Measurements from ENCODE around the gene CKAP5. TPM values are rescaled to one million over a fixed set of nuclear protein-coding genes. Genes with fewer than 3 reads are reported as not detected.
"Not testable (repeated sequence)": the region's sequence is repeated elsewhere in the genome, so short reads cannot be mapped to it uniquely, and the experiment has no call there.

The CKAP5 gene
- total and polyA plus RNA-seq, 5 donors: 20.6 to 66.8 (median 63.7) TPM

DNA sequence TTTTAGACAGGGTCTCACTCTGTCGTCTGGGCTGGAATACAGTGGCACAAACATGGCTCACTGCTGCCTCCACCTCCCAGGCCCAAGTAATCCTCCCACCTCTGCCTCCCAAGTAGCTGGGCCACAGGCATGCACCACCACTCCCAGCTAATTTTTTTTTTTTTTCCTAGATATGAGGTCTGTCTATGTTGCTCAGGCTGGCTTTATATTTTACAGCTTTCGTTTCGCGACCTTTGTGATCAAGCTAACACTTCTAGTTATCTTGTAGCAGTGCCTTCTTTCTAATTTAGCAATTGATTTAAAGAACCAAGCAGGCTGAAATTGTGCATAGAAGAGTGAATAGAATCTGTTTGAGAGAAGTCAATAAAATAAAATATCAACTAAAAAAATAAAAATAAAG, 11.3 kb downstream of the CKAP5 start:
- intact Hi-C loops (cut with DNase I): no loop called here
- H3K27ac ChIP-seq (ENCODE audit: low read length): no peak overlapping the region
- H3K4me1 ChIP-seq (ENCODE audit: control insufficient read depth, insufficient read depth, low read length): no peaks in the 10 kb centered on the region
- ATAC-seq (no peak), DNase-seq (no peak)
- H3K27me3 ChIP-seq (ENCODE audit: control insufficient read depth, insufficient read depth): no peaks in the 10 kb centered on the region
- H3K4me3 ChIP-seq (ENCODE audit: low read length): no peak overlapping the region
- WGBS: 87% methylated on average over 4 of the region's 4 CpGs
- no peaks in the 10 kb centered on the region for H3K9me3 ChIP-seq (ENCODE audit: control insufficient read depth, low read length)

DNA sequence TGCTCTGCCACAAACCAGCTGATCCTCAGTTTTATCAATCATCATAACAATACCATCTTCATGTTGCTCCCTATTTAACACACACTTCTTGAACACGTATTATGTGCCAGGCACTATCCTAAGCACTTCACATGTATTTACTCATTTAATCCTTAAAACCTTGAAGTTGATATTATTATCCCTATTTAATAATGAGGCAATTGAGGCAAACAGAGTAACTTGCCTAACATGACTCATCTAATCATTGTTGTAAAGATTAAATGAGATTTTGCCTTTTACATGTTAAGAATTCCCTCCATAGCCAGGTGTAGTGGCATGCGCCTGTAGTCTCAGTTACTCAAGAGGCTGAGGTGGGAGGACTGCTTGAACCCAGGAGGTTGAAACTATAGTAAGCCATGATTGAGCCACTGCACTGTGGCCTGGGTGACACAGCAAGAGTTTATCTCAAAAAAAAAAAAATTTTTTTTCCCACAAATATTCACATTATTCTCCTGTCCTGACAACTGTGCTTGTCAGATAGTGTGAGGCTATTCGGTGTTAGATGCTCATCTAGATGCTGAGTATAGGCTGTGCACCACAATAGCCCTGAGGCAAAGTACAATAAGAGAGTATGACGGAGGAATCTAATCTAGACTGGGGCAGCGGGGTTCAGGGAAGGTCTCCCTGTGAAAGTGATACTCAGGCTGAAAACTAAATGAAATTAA, 13.4 kb downstream of the CKAP5 start:
- Histone ChIP-seq H3K4me1 (ENCODE audit: control insufficient read depth, insufficient read depth, low read length) (no peaks in the 10 kb centered on the region), H3K4me3 (ENCODE audit: low read length) (no peak overlapping the region), H3K9me3 (ENCODE audit: control insufficient read depth, low read length) (no peaks in the 10 kb centered on the region), H3K27me3 (ENCODE audit: control insufficient read depth, insufficient read depth) (no peaks in the 10 kb centered on the region), H3K27ac (ENCODE audit: low read length) (no peak overlapping the region)
- intact Hi-C loops (cut with DNase I): no loop called here
- DNase-seq (no peak), ATAC-seq (no peak)
- 87% methylated on average over 5 of the region's 5 CpGs for WGBS

DNA sequence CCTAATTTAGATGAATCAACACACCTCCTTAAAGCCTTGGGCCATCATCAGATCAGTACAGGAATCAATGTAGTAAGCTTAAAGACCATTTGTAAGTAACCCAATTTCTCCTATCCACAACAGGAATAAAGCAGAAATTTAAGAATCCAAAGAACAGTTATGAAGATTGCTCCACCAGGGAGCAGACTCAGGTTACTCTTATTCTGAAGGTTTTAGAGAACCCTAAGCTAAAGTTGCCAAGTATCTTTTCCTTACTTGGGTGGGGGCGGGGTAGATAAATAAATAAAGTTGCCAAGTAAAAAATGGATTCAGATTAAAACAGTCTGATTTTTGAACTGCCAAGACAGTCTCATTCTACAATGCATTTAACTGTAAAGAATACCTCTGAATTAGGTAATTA, 18.1 kb downstream of the CKAP5 start:
- DNase-seq: no peak
- Histone ChIP-seq H3K4me1 (ENCODE audit: control insufficient read depth, insufficient read depth, low read length) (no peaks in the 10 kb centered on the region), H3K27me3 (ENCODE audit: control insufficient read depth, insufficient read depth) (no peaks in the 10 kb centered on the region), H3K4me3 (ENCODE audit: low read length) (no peak overlapping the region), H3K9me3 (ENCODE audit: control insufficient read depth, low read length) (no peaks in the 10 kb centered on the region), H3K27ac (ENCODE audit: low read length) (no peak overlapping the region)
- intact Hi-C loops (cut with DNase I): no loop called here
- no peak for ATAC-seq
- 47% methylated on average over 1 of the region's 1 CpG for WGBS

DNA sequence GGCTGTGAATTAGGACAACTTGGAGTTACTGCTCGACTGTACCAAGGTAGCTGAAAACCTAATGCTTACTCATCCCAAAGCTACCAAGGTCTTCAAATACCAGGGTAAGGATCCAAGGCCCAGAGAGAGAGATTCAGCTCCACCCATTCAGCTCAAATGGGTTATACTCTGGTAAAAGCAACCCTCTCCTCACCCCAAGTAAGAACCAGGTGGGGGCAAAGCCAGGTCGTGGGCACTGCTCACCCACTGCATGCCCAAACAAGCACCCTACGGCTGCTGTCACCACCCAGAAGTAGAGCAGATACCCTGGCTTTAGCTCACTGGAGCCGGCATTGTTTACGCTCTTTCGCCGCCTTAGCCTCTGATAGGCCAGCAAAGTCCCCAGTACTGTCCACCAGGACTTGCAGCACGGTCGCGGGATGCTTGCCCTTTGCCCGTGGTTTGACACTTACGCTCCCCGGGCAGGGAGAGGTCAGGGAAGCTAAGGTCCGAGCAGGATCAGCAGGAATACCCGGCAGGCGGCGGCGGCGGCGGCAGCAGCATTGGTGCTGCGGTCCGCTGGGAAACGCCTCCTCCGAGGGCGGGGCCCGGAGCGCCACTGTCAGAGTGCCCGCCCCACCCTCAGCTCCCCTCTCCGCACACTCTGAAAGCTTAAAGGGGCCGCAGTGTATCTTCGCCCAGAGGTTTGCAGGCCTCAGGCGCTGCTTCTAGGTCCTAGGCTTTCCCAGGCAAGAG, 19.6 kb downstream of the CKAP5 start:
- peak overlapping the region; percentile 76 for H3K27ac ChIP-seq (ENCODE audit: low read length)
- no peaks in the 10 kb centered on the region for H3K4me1 ChIP-seq (ENCODE audit: control insufficient read depth, insufficient read depth, low read length)
- H3K27me3 ChIP-seq (ENCODE audit: control insufficient read depth, insufficient read depth): no peaks in the 10 kb centered on the region
- 1% methylated on average over 32 of the region's 32 CpGs for WGBS
- H3K4me3 ChIP-seq (ENCODE audit: low read length): peak overlapping the region; percentile 54
- DNase-seq (peak; percentile 87 to 95 (median 94)), ATAC-seq (peak; percentile 99 to 100)
- intact Hi-C loops (cut with DNase I): no loop called here
- H3K9me3 ChIP-seq (ENCODE audit: control insufficient read depth, low read length): no peaks in the 10 kb centered on the region

DNA sequence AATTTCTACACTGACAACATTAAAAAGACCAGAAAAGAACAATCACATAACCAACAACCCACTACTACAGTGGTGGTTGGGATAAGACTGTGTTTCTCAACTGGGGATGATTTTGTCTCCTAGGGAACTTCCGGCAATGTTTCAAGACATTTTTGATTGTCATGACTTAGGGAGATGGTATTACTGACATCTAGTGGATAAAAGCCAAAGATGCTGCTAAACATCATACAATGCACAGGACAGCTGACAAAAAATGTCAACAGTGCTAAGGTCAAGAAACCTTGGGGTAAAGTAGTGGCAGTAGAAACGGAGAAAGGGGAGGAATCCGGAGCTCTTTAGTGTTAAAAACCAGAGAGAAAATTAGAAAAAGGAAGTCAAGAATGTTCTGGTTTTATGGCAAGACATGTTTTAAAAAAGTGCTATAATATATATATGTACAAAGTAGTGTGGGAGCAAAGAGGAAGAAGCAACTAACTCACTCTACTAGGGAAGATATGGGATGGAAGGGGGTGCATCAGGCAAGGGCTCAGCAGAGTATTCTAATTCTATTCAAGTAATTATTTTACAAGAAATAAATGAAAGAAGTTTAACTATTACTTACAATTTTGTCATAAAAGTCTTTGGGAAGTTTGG, 37.2 kb downstream of the CKAP5 start:
- intact Hi-C loops (cut with DNase I): no loop called here
- ATAC-seq: no peak
- Histone ChIP-seq H3K9me3 (ENCODE audit: control insufficient read depth, low read length) (no peaks in the 10 kb centered on the region), H3K27me3 (ENCODE audit: control insufficient read depth, insufficient read depth) (no peaks in the 10 kb centered on the region), H3K27ac (ENCODE audit: low read length) (no peak overlapping the region), H3K4me1 (ENCODE audit: control insufficient read depth, insufficient read depth, low read length) (no peaks in the 10 kb centered on the region), H3K4me3 (ENCODE audit: low read length) (no peak overlapping the region)
- DNase-seq: no peak
- WGBS: 52% methylated on average over 3 of the region's 3 CpGs

DNA sequence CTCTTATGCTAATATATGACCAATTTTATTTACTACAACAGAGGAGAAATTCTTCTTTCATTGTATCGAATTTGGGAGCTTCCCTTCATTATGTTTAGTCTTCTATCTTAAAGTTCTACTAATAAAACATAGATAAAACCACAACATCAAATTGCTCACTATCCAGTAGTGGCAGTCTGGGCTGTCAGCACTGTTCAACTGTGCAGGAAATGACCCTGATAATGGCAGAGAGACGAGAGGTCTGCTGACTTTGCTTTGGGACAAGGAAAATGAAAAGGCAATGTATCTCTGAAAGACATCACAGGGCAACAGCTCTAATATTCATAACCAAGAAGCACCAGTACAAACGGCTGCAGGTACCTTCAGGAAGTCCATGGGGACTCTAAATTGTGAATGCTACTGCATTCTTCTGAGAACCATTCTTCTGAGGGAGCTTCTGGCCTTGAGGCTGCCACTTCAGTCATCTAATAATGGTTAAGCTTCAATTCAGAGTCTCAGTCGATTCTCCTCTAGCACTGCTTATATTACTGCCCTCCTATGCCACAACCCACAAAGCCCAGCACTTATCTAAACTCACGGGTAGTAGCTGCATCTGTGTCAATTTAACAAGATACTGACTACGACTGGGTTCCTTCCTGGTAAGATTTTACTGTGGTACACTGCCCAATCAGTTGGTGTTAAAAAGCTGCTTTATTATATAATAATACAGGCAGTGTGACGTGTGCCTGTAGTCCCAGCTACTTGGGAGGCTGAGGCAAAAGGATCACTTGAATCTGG, 44.2 kb downstream of the CKAP5 start:
- Histone ChIP-seq H3K27me3 (ENCODE audit: control insufficient read depth, insufficient read depth) (no peaks in the 10 kb centered on the region), H3K4me3 (ENCODE audit: low read length) (no peak overlapping the region), H3K4me1 (ENCODE audit: control insufficient read depth, insufficient read depth, low read length) (peaks cover 2% of the 10 kb centered on the region), H3K9me3 (ENCODE audit: control insufficient read depth, low read length) (no peaks in the 10 kb centered on the region), H3K27ac (ENCODE audit: low read length) (peak overlapping the region; percentile 75)
- ATAC-seq (peak; percentile 46 to 71), DNase-seq (peak in 1 of 3 donors; percentile 17)
- intact Hi-C loops (cut with DNase I): no loop called here
- WGBS: 45% methylated on average over 7 of the region's 7 CpGs

DNA sequence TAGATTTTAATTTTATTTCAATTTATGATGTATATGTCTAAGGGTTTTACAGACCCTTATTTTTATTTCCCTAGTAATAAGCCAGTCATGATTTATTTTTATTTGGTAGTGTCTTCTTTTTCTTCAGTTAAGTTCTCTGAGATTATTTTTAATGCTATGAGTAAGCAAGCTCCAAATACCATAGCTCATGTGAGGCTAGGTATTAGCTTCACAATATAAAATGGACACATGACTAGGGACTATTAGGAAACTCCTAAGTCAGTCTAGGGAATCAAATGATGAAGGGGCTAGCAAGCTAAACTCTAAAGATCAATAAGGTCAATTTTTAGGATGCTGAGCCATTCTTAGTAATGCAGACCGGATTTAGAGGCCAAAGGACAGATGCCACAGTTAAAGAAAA, 45.9 kb downstream of the CKAP5 start:
- 93% methylated on average over 1 of the region's 1 CpG for whole genome bisulfite sequencing
- DNase-seq (no peak), ATAC-seq (no peak)
- Histone ChIP-seq H3K27ac (ENCODE audit: low read length) (no peak overlapping the region), H3K27me3 (ENCODE audit: control insufficient read depth, insufficient read depth) (no peaks in the 10 kb centered on the region), H3K4me1 (ENCODE audit: control insufficient read depth, insufficient read depth, low read length) (peaks cover 2% of the 10 kb centered on the region), H3K9me3 (ENCODE audit: control insufficient read depth, low read length) (no peaks in the 10 kb centered on the region), H3K4me3 (ENCODE audit: low read length) (no peak overlapping the region)
- intact Hi-C loops (cut with DNase I): no loop called here

DNA sequence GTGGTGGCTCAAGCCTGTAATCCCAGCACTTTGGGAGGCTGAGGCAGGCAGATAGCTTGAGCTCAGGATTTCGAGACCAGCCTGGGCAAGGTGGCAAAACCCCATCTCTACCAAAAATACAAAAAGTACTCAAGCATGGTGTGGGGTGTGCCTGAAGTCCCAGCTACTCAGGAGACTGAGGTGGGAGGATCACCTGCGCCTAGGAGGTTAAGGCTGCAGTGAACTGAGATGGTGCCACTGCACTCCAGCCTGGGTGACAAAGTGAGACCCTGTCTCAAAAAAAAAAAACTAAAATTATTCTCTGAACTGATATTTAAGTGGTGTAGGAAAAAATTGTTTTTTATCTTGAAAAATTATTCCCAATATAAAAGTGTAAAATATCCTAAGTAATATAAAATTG, 46.4 kb downstream of the CKAP5 start:
- ATAC-seq: not testable (repeated sequence)
- WGBS: 98% methylated on average over 2 of the region's 2 CpGs

DNA sequence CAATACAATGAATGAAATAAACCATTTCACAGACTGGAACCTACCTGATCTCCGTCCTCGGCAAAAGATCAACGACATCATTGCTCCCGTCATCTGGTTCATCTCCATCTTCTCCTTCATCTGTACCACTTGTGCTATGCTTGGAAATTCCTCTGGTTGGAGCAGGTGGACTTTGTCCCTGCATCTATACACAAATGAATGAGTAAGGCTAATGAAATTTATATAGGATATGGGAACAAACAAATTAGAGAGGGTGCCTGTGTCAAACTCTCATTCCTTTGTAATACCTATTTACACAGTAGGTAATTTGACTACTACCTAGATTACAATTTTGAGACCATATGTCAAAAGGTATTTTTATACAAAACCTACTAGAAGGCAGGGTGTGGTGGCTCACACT, 67.7 kb downstream of the CKAP5 start:
- DNase-seq (no peak), ATAC-seq (no peak)
- Histone ChIP-seq H3K27me3 (ENCODE audit: control insufficient read depth, insufficient read depth) (no peaks in the 10 kb centered on the region), H3K27ac (ENCODE audit: low read length) (no peak overlapping the region), H3K4me3 (ENCODE audit: low read length) (no peak overlapping the region), H3K4me1 (ENCODE audit: control insufficient read depth, insufficient read depth, low read length) (no peaks in the 10 kb centered on the region), H3K9me3 (ENCODE audit: control insufficient read depth, low read length) (no peaks in the 10 kb centered on the region)
- intact Hi-C loops (cut with DNase I): no loop called here
- WGBS: 97% methylated on average over 4 of the region's 4 CpGs

More for the DNA sequence above, 46.4 kb downstream of the CKAP5 start:
- H3K27ac ChIP-seq (ENCODE audit: low read length); DNase-seq; H3K4me3 ChIP-seq (ENCODE audit: low read length); H3K27me3 ChIP-seq (ENCODE audit: control insufficient read depth, insufficient read depth); H3K4me1 ChIP-seq (ENCODE audit: control insufficient read depth, insufficient read depth, low read length); H3K9me3 ChIP-seq (ENCODE audit: control insufficient read depth, low read length); intact Hi-C loops (cut with DNase I): not testable (repeated sequence)

DNA sequence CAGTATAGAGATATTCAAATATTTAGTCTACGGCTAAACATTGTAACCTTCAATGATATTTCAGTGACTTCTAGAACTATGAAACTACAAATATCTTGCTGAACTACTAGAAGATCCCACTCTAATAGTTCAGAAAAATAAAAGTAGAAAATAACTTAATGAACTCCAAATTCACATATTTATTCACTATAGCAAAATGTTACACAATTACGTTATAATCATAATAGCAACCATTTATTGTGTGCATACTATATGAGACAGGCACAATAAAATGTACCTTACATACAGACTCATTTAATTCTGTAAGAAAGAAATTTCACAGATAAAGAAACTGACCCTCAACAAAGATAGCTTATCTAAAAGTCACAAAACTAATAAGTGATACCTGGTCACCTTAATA, 69.2 kb downstream of the CKAP5 start:
- Histone ChIP-seq H3K4me1 (ENCODE audit: control insufficient read depth, insufficient read depth, low read length) (no peaks in the 10 kb centered on the region), H3K4me3 (ENCODE audit: low read length) (no peak overlapping the region), H3K9me3 (ENCODE audit: control insufficient read depth, low read length) (no peaks in the 10 kb centered on the region), H3K27ac (ENCODE audit: low read length) (no peak overlapping the region), H3K27me3 (ENCODE audit: control insufficient read depth, insufficient read depth) (no peaks in the 10 kb centered on the region)
- DNase-seq: no peak
- intact Hi-C loops (cut with DNase I): no loop called here
- WGBS: 95% methylated on average over 2 of the region's 2 CpGs
- no peak for ATAC-seq
